GM12878 (cell line): ENCODE measurements around the gene LBHD1. TPM values are rescaled to one million over a fixed set of nuclear protein-coding genes. Genes with fewer than 3 reads are reported as not detected.

Experiments used
- ATF3 ChIP-seq: IDR thresholded peaks from 2 replicates; pipeline ENCODE4 v1.6.1; 2011; ENCODE audit warnings: low read depth, mild to moderate bottlenecking, low read length, moderate library complexity, borderline replicate concordance; ENCODE audit errors: extremely low read depth
- CHD2 ChIP-seq: IDR thresholded peaks from 2 replicates; pipeline ENCODE4 v1.6.1; 2011; ENCODE audit warnings: low read depth, low read length, improper control_type of control experiment, borderline replicate concordance
- EP300 ChIP-seq, 2 experiments: fragments of 150-350 bp in 1 of 2; IDR thresholded peaks; 2 replicates each; pipeline ENCODE4 v1.6.1; 2011 to 2012; ENCODE audit warnings: low read depth in 2 of 2, low read length in 2 of 2, borderline replicate concordance in 1 of 2, improper control_type of control experiment in 1 of 2, inconsistent platforms in 1 of 2; ENCODE audit not compliant: control insufficient read depth in 1 of 2
- KLF5 ChIP-seq: fragments of 450-650 bp; IDR thresholded peaks from 2 replicates; pipeline ENCODE4 v1.6.1; 2014; ENCODE audit warnings: mild to moderate bottlenecking; ENCODE audit not compliant: partially characterized antibody
- LARP7 ChIP-seq: fragments of 450-650 bp; IDR thresholded peaks from 2 replicates; pipeline ENCODE4 v1.6.1; 2017; ENCODE audit warnings: mild to moderate bottlenecking
- NFXL1 ChIP-seq: fragments of 450-650 bp; IDR thresholded peaks from 2 replicates; pipeline ENCODE4 v1.6.1; 2017; ENCODE audit warnings: antibody characterized with exemption, mild to moderate bottlenecking, borderline replicate concordance
- RELA ChIP-seq: fragments of 450-650 bp; IDR thresholded peaks from 2 replicates; pipeline ENCODE4 v1.8.0; 2014; ENCODE audit warnings: borderline replicate concordance; ENCODE audit not compliant: partially characterized antibody
- RFX5 ChIP-seq: IDR thresholded peaks from 2 replicates; pipeline ENCODE4 v1.6.1; 2011; ENCODE audit warnings: low read depth, low read length, improper control_type of control experiment
- SMC3 ChIP-seq: IDR thresholded peaks from 2 replicates; pipeline ENCODE4 v1.6.1; 2011; ENCODE audit warnings: low read length, improper control_type of control experiment, borderline replicate concordance
- SREBF2 ChIP-seq: IDR thresholded peaks from 2 replicates; pipeline ENCODE4 v1.6.1; 2012; ENCODE audit warnings: mild to moderate bottlenecking, low read length
- SUZ12 ChIP-seq: fragments of 200-600 bp; sonication (generic); IDR thresholded peaks from one replicate; pipeline ENCODE4 v1.6.1; 2018; ENCODE audit warnings: antibody characterized with exemption, mild to moderate bottlenecking; ENCODE audit not compliant: unreplicated experiment
- TARDBP ChIP-seq: IDR thresholded peaks from 2 replicates; pipeline ENCODE4 v1.6.1; 2016; ENCODE audit warnings: borderline replicate concordance
- TCF12 ChIP-seq: IDR thresholded peaks from 2 replicates; pipeline ENCODE4 v1.6.1; 2011; ENCODE audit warnings: low read depth, mild to moderate bottlenecking, low read length
- WRNIP1 ChIP-seq: IDR thresholded peaks from 2 replicates; pipeline ENCODE4 v1.6.1; 2011; ENCODE audit warnings: low read depth, low read length, improper control_type of control experiment, borderline replicate concordance
- ZBTB4 ChIP-seq: fragments of 450-650 bp; formaldehyde crosslinking; IDR thresholded peaks from 2 replicates; pipeline ENCODE4 v1.4.0; 2022; ENCODE audit warnings: mild to moderate bottlenecking, moderate library complexity
- ZNF207 ChIP-seq: fragments of 450-650 bp; IDR thresholded peaks from 2 replicates; pipeline ENCODE4 v1.6.1; 2014; ENCODE audit warnings: antibody characterized with exemption, mild to moderate bottlenecking, borderline replicate concordance
- ZNF274 ChIP-seq: IDR thresholded peaks from one replicate; pipeline ENCODE4 v1.8.0; 2011; ENCODE audit not compliant: insufficient read length, insufficient read depth
- ZNF592 ChIP-seq: fragments of 450-650 bp; IDR thresholded peaks from 2 replicates; pipeline ENCODE4 v1.6.1; 2017; ENCODE audit warnings: mild to moderate bottlenecking, moderate library complexity
- polyA plus RNA-seq, 11 experiments: library from polyadenylated mRNA; depleted of rRNA in 4 of 11; unstranded in 6 of 11; stranded (reverse) in 5 of 11; fragments of >200 nt; fragmentation: Nextera tagmentation in 4 of 11; fragmentation: Illumina TruSeq in 1 of 11; extraction: Ambion mirVana in 4 of 11; extraction: Trizol in 1 of 11; gene quantifications; 1 replicate in 1 of 11; 2 replicates in 10 of 11; pipeline versions ENCODE4 v1.2.1 to v1.2.3, GENCODE V29; 2011 to 2016; ENCODE audit warnings: inconsistent platforms in 2 of 11, missing spikeins in 2 of 11, low read depth in 1 of 11
- total RNA-seq, 4 experiments: library from RNA; depleted of rRNA in 3 of 4; stranded (reverse); fragments of >200 nt in 3 of 4; fragmentation: Illumina TruSeq in 1 of 4; extraction: Trizol in 1 of 4; gene quantifications; 2 replicates each; pipeline versions ENCODE4 v1.2.1 to v1.2.3, GENCODE V29; 2013 to 2021
- TF ChIP-seq, protein P1 (sequence below): IDR thresholded peaks from 2 replicates; pipeline ENCODE4 v1.6.1; 2012; ENCODE audit warnings: low read depth, low read length, improper control_type of control experiment

Gene LBHD1
- total and polyA plus RNA-seq, 10 of the 15 experiments (the other 5 are each of a cell fraction or from before 2014, with no cell fraction given) = 0.79 to 12.0 (median 7.6) TPM

DNA sequence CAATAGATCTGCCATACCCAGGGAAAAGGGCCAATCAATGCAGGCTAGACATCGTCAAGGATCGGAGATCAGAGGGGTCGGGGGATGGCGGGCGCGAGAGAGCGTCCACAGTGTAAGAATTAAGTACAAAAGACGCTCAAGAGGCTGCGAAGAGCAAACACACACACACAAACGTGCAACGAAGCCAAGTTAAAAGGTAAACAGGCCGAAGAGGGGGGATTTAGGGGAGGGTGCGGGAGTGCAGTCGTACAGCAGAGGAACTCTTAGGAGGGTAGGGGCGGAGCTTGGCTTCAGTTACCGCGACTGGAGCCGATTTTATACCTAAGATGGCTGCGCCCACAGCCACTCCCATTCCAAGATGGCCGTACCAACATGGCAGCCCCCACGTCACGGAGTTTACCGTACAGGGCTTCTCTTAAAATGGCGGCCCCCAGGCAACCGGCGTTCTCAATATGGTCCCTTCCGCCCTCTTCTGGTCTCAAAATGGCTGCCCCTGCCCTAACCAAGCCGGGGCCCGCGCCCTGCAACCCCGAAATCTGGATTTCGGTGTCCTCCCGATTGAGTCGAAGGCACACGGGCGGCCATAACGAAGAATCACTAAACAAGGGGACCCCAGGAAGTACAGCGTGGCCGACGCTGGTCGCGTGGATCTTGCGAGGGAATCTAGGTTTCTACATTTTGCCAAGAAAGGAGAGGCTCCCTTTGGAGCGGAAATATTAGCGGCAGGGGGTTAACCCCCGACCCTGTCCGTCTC lies 37.4 kb upstream of the LBHD1 start (continued):
- TF ChIP-seq ZNF592 = no peak
- peak; percentile 83; the same call in 1 of the 2 replicates for TF ChIP-seq TARDBP
- TF ChIP-seq RELA = peak; percentile 60
- TF ChIP-seq, protein P1, sequence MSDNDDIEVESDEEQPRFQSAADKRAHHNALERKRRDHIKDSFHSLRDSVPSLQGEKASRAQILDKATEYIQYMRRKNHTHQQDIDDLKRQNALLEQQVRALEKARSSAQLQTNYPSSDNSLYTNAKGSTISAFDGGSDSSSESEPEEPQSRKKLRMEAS = peak; percentile 76
- TF ChIP-seq ATF3 = peak; percentile 43; the same call in 1 of the 2 replicates
- TF ChIP-seq ZNF274 = no peak
- TF ChIP-seq SMC3 = no peak
- TF ChIP-seq ZNF207 = peak; percentile 92
- no peak for TF ChIP-seq NFXL1
- no peak for TF ChIP-seq WRNIP1
- TF ChIP-seq LARP7 = 0 out of 2 replicates have a peak, but pooled peaks have one; percentile 44
- TF ChIP-seq TCF12 = no peak
- TF ChIP-seq CHD2 = no peak
- no peak for TF ChIP-seq SREBF2
- peak in 1 of 2 experiments; percentile 32; a peak in 1 of 4 replicates for TF ChIP-seq EP300 (IDR thresholded peaks at IDR 0.05; ENCODE audit: borderline replicate concordance in 1 of 2, control insufficient read depth in 1 of 2, low read depth in 2 of 2, low read length in 2 of 2)
- no peak for TF ChIP-seq SUZ12
- TF ChIP-seq ZBTB4 (CRISPR knock-in tag) = no peak
- peak; percentile 63 for TF ChIP-seq KLF5
- TF ChIP-seq RFX5 = no peak
